ENCODE results near the gene KRTAP4-7. TPM values are rescaled to one million over a fixed set of nuclear protein-coding genes. Genes with fewer than 3 reads are reported as not detected.
"Not testable (repeated sequence)": the region's sequence is repeated elsewhere in the genome, so short reads cannot be mapped to it uniquely, and the experiment has no call there.

Gene KRTAP4-7
- total and polyA plus RNA-seq, 2 experiments from 2014 or later = not detected

DNA sequence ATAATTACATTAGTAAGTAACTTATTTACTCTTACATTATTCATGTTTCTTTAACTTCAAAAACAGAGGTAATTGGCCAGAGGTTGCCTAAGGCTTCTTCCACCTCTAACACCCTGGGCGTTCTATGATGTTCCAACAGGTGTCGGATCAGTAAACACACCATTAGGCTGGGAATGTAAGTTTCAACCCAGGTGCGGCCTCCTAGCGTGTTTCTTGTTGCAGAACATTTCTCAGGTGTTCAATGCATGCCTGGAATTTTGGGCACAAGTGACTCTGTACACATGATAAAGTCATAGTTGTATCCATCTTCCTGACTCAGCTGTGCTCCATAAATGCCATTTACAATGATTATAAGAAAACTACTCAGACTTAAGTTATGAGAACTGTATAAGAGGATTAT is 29.9 kb upstream of the KRTAP4-7 start:
- Histone ChIP-seq H3K27ac (ENCODE audit: low read depth) (no peak overlapping the region), H3K79me2 (replicated peaks; ENCODE audit: insufficient read depth) (no peaks in the 10 kb centered on the region), H3K27me3 (ENCODE audit: insufficient read depth) (no peaks in the 10 kb centered on the region), H4K20me1 (replicated peaks; ENCODE audit: insufficient read depth) (no peaks in the 10 kb centered on the region), H3K4me1 (ENCODE audit: insufficient read depth) (peaks cover 9% of the 10 kb centered on the region), H3K36me3 (ENCODE audit: insufficient read depth) (no peaks in the 10 kb centered on the region), H3K4me2 (no peak overlapping the region), H3K9me2 (ENCODE audit: insufficient read depth) (no peaks in the 10 kb centered on the region), H3K4me3 (no peak overlapping the region), H2AFZ (no peak overlapping the region), H3F3A (replicated peaks; ENCODE audit: low read depth) (no peaks in the 10 kb centered on the region)
- Mint-ChIP-seq H3K27me3 (ENCODE audit: insufficient read depth, low read depth, poor library complexity) (no peaks in the 10 kb centered on the region), H3K4me3 (no peak overlapping the region), H3K4me1 (peaks cover 11% of the 10 kb centered on the region), H3K9me3 (peaks cover 6% of the 10 kb centered on the region; the same call in 1 of the 3 replicates), H3K27ac (no peak overlapping the region), H3K36me3 (ENCODE audit: low read depth) (0 out of 3 replicates have a peak, but pooled peaks cover 3% of the 10 kb centered on the region)
- ATAC-seq = no peak
- TF ChIP-seq ZNF114 (CRISPR knock-in tag; IDR thresholded peaks at IDR 0.05) (no peak), ZNF331 (CRISPR knock-in tag; IDR thresholded peaks at IDR 0.05; ENCODE audit: low read depth) (no peak), EZH2 (IDR thresholded peaks at IDR 0.05; ENCODE audit: low read depth, unreplicated experiment) (no peak), ZNF462 (CRISPR knock-in tag; IDR thresholded peaks at IDR 0.05) (no peak), POLR2AphosphoS5 (IDR thresholded peaks at IDR 0.05; ENCODE audit: low read depth) (no peak), JUNB (IDR thresholded peaks at IDR 0.05; ENCODE audit: unreplicated experiment) (no peak)
- no peak for DNase-seq (ENCODE audit: low spot score)

GRCh38 chr17:41054556-41054955 is 29.4 kb upstream of the KRTAP4-7 start:
- not testable (repeated sequence) for H4K20me1 ChIP-seq (replicated peaks; ENCODE audit: insufficient read depth); H3K4me3 ChIP-seq; DNase-seq (ENCODE audit: low spot score); H3K79me2 ChIP-seq (replicated peaks; ENCODE audit: insufficient read depth); H3F3A ChIP-seq (replicated peaks; ENCODE audit: low read depth); ATAC-seq; H3K4me3 Mint-ChIP-seq; H3K4me2 ChIP-seq; H3K9me2 ChIP-seq (ENCODE audit: insufficient read depth); H3K27ac Mint-ChIP-seq; H3K9me3 Mint-ChIP-seq; H2AFZ ChIP-seq; H3K36me3 ChIP-seq (ENCODE audit: insufficient read depth); H3K27me3 ChIP-seq (ENCODE audit: insufficient read depth); H3K27me3 Mint-ChIP-seq (ENCODE audit: insufficient read depth, low read depth, poor library complexity); H3K27ac ChIP-seq (ENCODE audit: low read depth); H3K36me3 Mint-ChIP-seq (ENCODE audit: low read depth)
- H3K4me1 Mint-ChIP-seq = peaks cover 14% of the 10 kb centered on the region
- peaks cover 13% of the 10 kb centered on the region for H3K4me1 ChIP-seq (ENCODE audit: insufficient read depth)

GRCh38 chr17:41055130-41055529 is 28.8 kb upstream of the KRTAP4-7 start, which contains the start of gene KRTAP2-2:
KRTAP2-2 (minus strand) TSS chr17:41055230; CDS start chr17:41055211, 19 bp downstream.
- ATAC-seq; H2AFZ ChIP-seq; H3K4me2 ChIP-seq; H3F3A ChIP-seq (replicated peaks; ENCODE audit: low read depth); H3K9me3 Mint-ChIP-seq; H3K79me2 ChIP-seq (replicated peaks; ENCODE audit: insufficient read depth); H3K4me1 ChIP-seq (ENCODE audit: insufficient read depth); DNase-seq (ENCODE audit: low spot score); H3K4me3 ChIP-seq; H3K9me2 ChIP-seq (ENCODE audit: insufficient read depth); H3K4me3 Mint-ChIP-seq; H3K36me3 Mint-ChIP-seq (ENCODE audit: low read depth); H3K27me3 Mint-ChIP-seq (ENCODE audit: insufficient read depth, low read depth, poor library complexity); H3K27ac Mint-ChIP-seq; H4K20me1 ChIP-seq (replicated peaks; ENCODE audit: insufficient read depth); H3K36me3 ChIP-seq (ENCODE audit: insufficient read depth); H3K27ac ChIP-seq (ENCODE audit: low read depth); H3K27me3 ChIP-seq (ENCODE audit: insufficient read depth): not testable (repeated sequence)
- H3K4me1 Mint-ChIP-seq = peaks cover 10% of the 10 kb centered on the region

Measured in GM23338 (cell line).